ENCODE results near the gene MLXIPL. TPM values are rescaled to one million over a fixed set of nuclear protein-coding genes. Genes with fewer than 3 reads are reported as not detected.
"Not testable (repeated sequence)": the region's sequence is repeated elsewhere in the genome, so short reads cannot be mapped to it uniquely, and the experiment has no call there.

Gene MLXIPL, protein sequence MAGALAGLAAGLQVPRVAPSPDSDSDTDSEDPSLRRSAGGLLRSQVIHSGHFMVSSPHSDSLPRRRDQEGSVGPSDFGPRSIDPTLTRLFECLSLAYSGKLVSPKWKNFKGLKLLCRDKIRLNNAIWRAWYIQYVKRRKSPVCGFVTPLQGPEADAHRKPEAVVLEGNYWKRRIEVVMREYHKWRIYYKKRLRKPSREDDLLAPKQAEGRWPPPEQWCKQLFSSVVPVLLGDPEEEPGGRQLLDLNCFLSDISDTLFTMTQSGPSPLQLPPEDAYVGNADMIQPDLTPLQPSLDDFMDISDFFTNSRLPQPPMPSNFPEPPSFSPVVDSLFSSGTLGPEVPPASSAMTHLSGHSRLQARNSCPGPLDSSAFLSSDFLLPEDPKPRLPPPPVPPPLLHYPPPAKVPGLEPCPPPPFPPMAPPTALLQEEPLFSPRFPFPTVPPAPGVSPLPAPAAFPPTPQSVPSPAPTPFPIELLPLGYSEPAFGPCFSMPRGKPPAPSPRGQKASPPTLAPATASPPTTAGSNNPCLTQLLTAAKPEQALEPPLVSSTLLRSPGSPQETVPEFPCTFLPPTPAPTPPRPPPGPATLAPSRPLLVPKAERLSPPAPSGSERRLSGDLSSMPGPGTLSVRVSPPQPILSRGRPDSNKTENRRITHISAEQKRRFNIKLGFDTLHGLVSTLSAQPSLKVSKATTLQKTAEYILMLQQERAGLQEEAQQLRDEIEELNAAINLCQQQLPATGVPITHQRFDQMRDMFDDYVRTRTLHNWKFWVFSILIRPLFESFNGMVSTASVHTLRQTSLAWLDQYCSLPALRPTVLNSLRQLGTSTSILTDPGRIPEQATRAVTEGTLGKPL
- not detected in 2 replicates for total RNA-seq (2014; rRNA removed; shearing (Covaris generic); ENCODE audit: low replicate concordance)

DNA sequence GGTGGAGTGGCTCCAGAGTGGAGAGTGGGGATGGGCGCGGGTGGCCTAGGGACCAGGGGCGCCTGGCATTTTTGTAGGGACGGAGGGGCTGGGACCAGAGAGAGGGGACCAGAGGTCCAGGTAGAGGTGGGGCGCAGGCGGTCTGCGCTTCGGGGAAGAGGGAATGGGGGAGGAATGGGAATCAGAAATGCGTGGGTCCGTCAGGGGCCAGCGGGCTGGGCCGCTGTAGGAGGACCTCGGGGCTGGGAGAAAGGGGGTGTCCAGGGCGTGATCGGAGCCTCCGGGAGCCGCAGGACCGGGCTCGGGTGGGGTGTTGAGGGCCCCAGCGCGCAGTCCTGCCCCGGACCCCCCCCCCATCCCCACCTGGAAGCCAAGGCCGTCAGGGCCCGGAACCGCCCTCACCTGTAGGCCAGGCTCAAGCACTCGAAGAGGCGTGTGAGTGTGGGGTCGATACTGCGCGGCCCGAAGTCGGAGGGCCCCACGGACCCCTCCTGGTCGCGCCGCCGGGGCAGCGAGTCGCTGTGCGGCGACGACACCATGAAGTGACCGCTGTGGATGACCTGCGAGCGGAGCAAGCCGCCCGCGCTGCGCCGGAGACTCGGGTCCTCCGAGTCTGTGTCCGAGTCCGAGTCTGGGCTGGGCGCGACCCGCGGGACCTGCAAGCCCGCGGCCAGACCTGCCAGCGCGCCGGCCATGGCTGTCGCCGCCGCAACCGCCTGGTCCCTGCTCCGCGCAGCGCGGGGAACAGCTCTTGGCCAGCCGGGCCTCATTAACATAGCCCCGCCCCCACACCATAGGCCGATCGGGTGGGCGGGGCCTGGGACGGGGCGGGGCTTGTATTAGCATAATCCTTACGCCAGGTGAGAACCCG is at the start of gene MLXIPL:
Gene MLXIPL, minus strand, starts transcription at position 725 of the 871 bp plus-strand sequence. Its CDS starts 30 bp downstream, at position 695.
- in situ Hi-C loops (cut with HindIII; ENCODE audit: low pct_unique_long_range_greater_than_20kb, low sequenced_read_pairs), result no loop called here
- DNase-seq (ENCODE audit: low read depth), result peak; percentile 70

DNA sequence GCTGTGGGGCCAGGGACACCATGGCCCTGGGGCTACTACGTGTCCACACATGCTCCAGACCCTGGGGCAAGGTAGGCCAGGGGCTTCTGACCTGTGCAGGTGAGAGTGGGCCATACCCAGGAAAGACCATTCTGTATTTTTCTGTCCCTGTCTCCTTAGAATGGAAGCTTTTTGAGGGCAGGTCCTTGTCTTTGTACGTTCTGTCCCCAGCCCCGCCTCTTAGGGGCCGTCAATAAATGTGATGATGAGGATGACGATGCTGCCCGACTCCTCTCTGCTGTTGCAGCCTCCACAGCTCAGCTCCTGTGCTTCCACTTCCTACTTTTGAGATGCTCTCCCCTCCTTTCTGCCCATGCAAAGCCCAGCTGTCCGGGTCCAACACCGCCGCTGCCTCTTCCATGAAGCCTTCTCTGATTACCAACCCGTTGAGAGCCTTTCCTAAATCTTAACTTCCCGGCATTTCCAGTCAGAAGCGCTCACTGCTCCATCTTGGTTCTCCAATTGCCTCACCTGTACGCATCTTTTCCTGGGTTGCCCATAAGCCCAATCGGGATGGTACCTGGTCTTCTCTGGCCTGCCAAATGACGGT is 47.6 kb upstream of the MLXIPL start:
- DNase-seq (ENCODE audit: low read depth), result no peak
- in situ Hi-C loops (cut with HindIII; ENCODE audit: low pct_unique_long_range_greater_than_20kb, low sequenced_read_pairs), result no loop called here

DNA sequence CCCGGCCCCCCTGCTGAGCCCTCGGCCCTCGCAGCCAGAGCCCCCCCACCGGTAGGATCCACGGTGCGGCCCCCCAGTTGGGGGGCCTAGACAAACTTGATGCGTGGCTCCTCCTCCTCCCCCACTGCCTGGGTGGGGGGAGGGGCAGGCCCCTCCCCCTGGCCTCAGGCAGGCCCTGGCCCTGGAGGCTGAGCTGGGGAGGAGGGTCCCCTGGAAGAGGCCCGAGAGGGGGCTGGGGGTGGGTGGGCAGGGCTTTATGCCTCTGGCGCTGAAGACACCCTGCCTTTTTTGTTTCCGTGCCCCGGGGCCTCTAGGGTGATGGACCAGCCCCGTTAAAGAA is 47.0 kb upstream of the MLXIPL start:
- in situ Hi-C loops (cut with HindIII; ENCODE audit: low pct_unique_long_range_greater_than_20kb, low sequenced_read_pairs), result no loop called here
- DNase-seq (ENCODE audit: low read depth), result no peak

DNA sequence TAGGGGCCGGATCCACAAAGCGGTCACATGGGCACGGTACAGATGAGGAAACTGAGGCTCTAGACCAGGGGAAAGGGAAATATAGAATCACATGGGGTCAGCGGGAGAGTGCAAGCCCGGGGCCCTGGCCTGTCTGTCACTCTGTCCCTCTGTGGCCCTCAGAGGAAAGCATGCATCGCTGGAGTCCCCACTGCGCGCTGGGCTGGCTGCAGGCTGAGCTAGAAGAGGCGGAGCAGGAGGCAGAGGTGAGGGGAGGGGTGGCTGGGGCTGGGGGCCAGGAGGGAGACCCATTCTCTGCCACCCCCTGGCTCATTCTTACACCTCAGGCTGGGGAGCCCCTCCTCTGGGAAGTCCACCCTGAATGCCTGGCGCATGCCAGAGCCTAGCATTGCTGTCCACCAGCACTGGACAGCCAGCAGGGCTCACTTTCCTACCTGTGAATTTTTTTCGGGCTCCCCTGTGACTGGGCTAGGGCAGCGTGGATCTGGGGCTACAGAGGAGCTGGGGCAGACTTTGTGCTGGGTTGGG is 45.6 kb upstream of the MLXIPL start:
- DNase-seq (ENCODE audit: low read depth), result no peak
- in situ Hi-C loops (cut with HindIII; ENCODE audit: low pct_unique_long_range_greater_than_20kb, low sequenced_read_pairs), result no loop called here

DNA sequence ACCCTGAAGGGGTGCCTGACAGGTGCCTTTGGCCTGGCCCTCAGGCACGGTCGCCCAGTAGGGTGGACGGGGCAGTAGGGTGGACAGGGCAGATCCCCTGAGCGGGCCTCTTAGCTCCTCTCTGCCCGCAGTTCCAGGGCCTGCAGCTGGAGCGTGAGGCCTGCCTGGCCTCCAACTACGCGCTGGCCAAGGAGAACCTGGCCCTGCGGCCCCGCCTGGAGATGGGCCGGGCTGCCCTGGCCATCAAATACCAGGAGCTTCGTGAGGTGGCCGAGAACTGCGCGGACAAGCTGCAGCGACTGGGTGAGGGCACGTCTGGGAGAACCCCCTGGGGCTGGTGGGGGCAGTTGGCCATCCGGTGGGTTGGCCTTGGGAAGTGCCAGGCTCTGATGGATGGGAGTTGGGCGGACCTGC is 45.0 kb upstream of the MLXIPL start:
- DNase-seq (ENCODE audit: low read depth), result no peak
- in situ Hi-C loops (cut with HindIII; ENCODE audit: low pct_unique_long_range_greater_than_20kb, low sequenced_read_pairs), result no loop called here

DNA sequence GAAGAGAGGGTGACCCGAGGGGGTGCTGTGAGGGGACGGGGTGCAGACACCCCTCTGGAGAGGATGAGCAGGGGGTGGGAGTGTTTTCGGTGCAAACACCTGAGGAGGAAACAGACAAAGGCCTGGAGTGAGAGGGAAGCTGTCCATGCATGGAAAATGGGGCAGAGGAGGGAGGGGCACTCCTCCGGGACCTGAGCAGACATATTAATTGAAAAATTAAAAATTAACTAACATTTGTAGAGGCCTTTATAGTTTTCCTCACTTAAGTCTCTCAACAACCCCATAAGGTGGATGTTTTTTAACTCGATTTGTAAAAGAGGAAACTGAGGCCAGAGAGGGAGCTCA is 44.5 kb upstream of the MLXIPL start:
- in situ Hi-C loops (cut with HindIII; ENCODE audit: low pct_unique_long_range_greater_than_20kb, low sequenced_read_pairs), result no loop called here

DNA sequence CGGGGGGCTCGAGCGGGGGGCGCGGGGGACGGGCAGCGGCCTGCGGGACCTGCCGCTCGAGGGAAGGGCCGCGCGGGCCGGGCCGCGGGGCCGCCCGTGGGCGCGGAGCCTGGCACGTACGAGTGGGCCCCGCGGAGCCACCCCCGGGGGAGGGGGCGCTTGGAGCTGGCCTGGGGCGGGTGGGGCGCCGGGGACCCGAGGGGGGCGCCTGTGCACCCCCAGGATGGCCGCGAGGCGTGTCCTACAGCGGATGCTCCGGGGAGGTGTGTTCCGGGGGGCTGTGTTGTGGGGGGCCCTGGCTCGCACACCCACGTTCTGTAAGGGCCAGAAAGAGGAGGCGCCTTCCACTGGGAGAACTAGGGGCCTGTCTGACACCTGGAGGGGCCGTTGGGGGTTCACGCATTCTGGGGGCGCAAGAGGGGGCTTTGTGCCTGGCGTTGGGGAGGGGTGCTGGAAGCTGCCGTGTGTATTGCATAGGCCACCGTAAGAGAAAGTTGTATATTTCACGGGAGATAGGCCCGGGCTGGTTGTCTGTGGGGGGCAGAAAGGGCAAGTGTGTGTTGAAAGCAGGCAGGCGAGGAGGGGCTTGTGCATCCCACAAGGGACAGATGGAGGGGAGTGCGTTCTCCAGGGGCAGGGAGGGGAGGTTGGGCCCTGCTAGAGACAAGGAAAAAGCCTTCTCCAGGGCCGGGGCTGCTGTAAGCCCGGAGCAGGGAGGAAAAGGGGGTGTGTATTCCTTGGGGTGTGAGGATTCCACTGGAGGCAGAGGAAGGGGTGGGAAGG is 44.0 kb upstream of the MLXIPL start:
- DNase-seq (ENCODE audit: low read depth), result no peak
- in situ Hi-C loops (cut with HindIII; ENCODE audit: low pct_unique_long_range_greater_than_20kb, low sequenced_read_pairs), result no loop called here

More for the DNA sequence above, 44.5 kb upstream of the MLXIPL start:
- DNase-seq (ENCODE audit: low read depth), result no peak

DNA sequence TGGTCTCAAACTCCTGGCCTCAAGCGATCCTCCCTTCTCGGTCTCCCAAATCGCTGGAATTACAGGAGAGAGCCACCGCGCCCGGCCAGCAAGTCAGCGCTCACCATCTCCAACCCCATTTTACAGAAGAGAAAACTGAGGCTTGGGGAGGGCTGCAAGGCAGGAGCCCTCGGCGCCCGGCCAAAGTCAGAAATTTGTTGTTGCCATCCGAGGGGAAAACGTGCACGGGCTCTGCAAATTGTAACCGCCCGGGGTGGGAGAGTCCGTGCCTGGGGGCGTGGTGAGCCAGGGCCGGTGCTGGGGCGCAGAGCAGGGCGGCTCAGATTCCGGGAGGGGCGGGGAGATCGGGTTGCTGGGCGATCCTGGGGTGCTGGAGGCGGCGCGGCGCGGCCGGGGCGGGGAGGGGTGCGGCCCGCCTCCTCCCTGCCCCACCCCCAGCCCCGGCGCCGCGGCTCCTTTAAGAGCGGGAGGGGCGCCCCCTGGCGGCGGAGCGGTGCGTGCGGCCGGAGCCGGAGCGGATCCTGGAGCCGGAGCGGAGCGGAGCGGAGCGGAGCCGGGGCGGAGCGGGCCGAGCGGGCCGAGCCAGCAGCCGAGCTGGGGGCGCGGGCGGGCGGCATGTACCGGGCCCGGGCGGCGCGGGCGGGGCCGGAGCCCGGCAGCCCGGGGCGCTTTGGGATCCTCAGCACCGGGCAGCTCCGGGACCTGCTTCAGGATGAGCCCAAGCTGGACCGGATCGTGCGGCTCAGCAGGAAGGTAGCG is 43.2 kb upstream of the MLXIPL start, which contains the start of gene VPS37D:
Gene VPS37D, plus strand, starts transcription at position 488 of the 759 bp plus-strand sequence. Its CDS starts 128 bp downstream, at position 616.
- in situ Hi-C loops (cut with HindIII; ENCODE audit: low pct_unique_long_range_greater_than_20kb, low sequenced_read_pairs), result no loop called here
- peak; percentile 84 for DNase-seq (ENCODE audit: low read depth)

DNA sequence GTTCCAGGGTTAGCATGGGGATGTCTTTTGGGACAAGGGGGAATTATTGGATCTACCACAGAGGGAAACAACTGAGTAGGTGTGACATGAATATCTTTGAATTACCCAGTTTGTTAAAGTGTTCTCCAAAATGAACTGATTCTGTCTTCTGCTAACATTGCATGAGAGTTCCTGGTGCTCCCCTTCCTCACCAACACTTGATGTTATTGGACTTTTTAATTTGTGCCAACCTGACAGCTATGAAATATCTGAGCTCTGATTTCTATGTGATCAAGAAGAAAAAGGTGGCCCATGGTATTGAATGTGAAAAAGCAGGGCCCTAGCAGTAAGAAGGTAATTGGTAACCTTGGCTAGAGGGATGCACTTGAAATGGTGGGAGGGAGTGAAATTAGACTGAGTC is 38.7 kb upstream of the MLXIPL start:
- in situ Hi-C loops (cut with HindIII; ENCODE audit: low pct_unique_long_range_greater_than_20kb, low sequenced_read_pairs), result no loop called here

DNA sequence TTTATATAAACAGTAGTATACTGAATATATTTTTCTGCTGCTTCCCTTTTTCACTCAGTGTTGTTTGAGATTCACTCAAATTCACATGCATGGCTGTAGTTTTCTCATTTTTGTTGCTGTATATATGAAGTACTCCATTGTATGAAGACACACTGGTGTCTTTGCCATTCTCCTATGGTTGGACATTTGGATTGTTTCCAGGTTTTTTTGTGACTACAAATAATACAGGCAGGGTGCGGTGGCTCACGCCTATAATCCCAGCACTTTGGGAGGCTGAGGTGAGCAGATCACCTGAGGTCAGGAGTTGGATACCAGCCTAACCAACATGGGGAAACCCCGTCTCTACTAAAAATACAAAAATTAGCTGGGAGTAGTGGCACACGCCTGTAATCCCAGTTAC is 36.3 kb upstream of the MLXIPL start:
- in situ Hi-C loops (cut with HindIII; ENCODE audit: low pct_unique_long_range_greater_than_20kb, low sequenced_read_pairs); DNase-seq (ENCODE audit: low read depth): not testable (repeated sequence)

More for the DNA sequence above, 38.7 kb upstream of the MLXIPL start:
- no peak for DNase-seq (ENCODE audit: low read depth)

DNA sequence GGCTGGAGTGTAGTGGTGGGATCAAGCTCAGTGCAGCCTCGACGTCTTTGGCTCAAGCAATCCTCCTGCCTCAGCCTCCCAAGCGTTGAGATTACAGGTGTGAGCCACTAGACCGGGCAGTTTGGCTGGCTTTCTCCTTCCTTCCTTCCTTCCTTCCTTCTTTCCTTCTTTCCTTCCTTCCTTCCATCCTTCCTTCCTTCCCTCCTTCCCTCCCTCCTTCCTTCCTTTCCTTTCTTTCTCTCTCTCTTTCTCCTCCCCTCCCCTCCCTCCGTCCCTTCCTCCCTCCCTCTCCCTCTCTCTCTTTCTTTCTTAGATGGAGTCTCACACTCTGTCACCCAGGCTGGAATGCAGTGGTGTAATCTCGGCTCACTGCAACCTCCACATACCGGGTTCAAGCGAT is 35.7 kb upstream of the MLXIPL start:
- no peak for DNase-seq (ENCODE audit: low read depth)
- in situ Hi-C loops (cut with HindIII; ENCODE audit: low pct_unique_long_range_greater_than_20kb, low sequenced_read_pairs), result no loop called here

DNA sequence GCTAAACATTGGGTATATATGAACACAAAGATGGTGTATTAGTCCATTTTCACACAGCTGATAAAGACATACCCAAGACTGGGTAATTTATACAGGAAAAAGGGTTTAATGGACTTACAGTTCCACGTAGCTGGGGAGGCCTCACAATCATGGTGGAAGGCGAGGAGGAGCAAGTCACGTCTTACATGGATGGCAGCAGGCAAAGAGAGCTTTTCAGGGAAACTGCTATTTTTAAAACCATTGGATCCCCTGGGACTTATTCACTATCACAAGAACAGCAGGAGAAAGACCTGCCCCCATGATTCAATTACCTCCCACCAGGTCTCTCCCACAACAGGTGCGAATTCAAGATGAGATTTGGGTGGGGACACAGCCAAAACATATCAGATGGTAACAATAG is 31.0 kb upstream of the MLXIPL start:
- DNase-seq (ENCODE audit: low read depth); in situ Hi-C loops (cut with HindIII; ENCODE audit: low pct_unique_long_range_greater_than_20kb, low sequenced_read_pairs): not testable (repeated sequence)

DNA sequence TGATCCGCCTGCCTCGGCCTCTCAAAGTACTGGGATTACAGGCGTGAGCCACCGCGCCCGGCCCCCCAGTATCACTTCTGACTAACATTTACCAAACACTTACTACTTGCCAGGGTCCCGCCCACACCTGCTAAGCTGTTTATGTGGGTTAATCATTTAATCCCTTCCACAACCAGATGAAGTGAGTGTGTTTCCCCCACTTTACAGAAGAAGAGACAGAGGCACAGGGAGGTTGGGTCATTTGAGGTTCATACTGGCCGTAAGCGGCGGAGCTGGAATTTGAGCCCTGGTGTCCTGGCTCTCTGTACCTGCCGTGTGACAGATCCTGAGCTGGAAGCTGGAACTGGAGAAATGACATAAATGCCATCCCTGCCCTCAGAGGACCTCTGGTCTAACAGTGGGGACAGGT is 28.2 kb upstream of the MLXIPL start:
- in situ Hi-C loops (cut with HindIII; ENCODE audit: low pct_unique_long_range_greater_than_20kb, low sequenced_read_pairs), result no loop called here
- DNase-seq (ENCODE audit: low read depth), result no peak

DNA sequence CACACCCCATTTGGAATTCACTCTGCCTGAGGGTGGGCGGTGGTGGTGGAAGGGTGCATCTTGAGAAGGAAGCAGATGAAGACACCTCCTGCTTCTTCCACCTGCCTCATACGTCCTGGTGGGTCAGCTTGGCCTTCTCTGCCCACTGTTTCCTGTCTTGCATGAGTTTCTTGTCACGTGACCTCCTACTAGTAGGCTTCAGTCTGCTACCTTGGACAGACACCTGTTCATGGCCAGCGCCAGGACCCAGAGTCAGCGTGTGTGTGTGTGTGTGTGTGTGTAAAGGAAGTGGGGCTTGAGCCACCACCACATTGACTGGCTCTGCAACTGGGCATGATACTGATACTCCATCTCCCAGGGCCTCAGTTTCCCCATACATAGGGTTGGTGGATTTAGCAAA is 26.2 kb upstream of the MLXIPL start:
- in situ Hi-C loops (cut with HindIII; ENCODE audit: low pct_unique_long_range_greater_than_20kb, low sequenced_read_pairs), result no loop called here
- DNase-seq (ENCODE audit: low read depth), result no peak

DNA sequence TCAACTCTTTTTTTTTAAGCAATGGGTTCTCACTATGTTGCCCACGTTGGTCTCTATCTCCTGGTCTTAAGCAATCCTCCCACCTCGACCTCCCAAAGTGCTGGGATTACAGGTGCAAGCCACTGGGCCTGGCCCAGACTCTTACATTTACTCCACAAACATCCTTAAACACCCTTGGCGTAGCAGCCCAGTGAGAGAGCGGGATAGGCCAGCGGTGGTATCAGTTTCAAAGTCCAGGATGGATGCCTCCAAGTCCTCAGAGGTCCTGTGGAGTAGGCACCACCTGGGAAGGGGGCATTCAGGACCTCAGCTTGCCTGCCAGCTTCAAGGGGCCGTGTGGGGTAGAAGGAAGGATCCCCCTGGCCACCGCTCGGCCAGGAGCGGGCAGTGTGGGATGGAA is 25.3 kb upstream of the MLXIPL start:
- in situ Hi-C loops (cut with HindIII; ENCODE audit: low pct_unique_long_range_greater_than_20kb, low sequenced_read_pairs), result no loop called here
- no peak for DNase-seq (ENCODE audit: low read depth)

DNA sequence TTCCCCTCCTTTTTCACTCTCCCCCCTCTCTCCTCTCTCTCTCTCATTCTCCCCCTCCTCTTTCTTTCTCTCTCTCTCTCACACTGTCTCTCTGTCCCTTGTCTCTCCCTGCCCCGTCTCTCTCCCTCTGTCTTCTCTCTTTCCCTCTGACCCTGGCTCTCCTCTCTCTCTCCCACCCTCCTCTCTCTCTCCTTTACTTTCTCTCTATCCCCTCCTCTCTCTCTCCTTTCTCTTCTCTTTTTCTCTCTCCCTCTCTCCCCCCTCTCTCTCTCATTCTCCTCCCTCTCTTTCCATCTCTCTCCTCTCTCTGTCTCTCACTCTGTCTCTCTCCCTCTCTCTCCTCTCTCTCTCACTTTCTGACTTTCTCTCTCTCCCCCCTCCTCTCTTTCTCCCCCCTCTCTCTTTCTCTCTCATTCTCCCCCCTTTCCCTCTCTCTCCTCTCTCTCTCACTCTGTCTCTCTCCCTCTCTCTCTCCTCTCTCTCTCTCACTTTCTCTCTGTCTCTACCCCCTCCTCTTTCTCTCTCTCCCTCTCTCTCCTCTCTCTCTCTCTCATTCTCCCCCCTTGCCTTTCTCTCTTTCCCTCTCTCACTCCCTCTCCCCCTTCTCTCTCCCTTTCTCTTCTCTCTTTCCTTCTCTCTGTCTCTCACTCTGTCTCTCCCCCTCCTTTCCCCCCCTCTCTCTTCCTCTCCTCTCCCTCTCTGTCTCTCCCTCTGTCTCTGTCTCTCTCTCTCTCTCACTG is 24.4 kb upstream of the MLXIPL start:
- in situ Hi-C loops (cut with HindIII; ENCODE audit: low pct_unique_long_range_greater_than_20kb, low sequenced_read_pairs), result no loop called here

More for the DNA sequence above, 24.4 kb upstream of the MLXIPL start:
- DNase-seq (ENCODE audit: low read depth), result no peak
